Nucleus accumbens (tissue), 56 donors: ENCODE results near the gene ROBO4.

Experiments
- DNase-seq, 56 donors: peaks; one replicate each; lab custom pipeline; 2025; lab: John Stamatoyannopoulos, UW

Gene ROBO4

DNA sequence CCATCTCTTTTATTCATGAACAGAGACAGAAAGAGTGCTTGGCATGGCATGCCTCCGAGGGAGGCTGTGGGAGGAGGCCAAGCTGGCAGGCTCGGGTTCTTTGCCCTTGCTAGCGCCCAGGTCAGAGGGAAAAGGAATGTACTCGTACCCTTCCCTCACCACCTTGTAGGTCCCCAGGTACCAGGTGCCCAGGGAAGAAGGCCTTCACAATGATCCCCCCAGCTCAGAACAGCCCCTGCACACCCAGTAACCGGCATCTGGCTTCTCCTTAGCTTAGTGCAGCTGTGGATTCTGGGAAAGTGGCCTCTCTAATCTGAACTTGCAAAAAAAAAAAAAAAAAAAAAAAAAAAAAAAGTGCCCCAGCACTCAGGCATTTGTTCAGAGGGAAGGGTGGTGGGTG lies 22.7 kb upstream of the ROBO4 start:
- DNase-seq: no peak

DNA sequence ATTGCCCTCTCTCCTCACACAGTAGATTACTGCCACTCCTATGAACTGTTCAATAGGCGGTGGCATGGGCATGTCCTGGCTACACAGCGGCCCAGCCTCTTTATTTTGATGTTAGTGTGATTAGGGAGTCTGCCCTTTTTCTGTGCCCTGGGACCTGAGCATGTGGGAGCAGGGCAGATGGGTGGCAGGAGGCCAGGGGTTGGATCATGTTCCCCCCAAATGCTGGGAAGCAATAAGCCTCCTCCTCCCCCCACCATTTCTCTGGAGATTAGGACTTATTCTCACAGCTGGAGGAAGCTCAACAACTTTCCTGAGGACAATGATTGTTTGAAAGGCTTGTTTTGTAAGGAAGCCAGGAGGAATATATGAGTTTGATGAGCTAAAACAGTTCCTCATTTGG lies 22.2 kb upstream of the ROBO4 start:
- peak in 2 of 56 donors; percentile 30 to 31 for DNase-seq

DNA sequence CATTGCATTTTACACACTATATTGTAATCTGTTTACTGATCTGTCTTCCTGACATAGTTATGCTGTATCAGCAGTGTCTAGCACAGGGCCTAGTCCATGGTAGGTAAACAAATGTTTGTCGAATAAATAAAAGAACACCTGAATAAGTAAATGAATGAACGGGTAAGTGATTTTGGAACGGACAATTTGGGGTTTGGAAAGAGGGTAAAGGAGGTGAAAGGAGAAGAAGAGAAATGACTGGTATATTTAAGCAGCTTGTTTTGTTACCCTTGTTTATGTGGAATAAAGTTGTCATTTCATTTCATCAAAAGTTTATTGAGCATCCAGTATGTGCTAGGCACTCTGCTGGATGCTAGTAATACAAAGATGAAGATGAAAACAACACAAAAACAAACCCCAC lies 21.3 kb upstream of the ROBO4 start, which contains the start of gene HEPN1:
HEPN1 (plus strand) TSS at position 301 of the 400 bp plus-strand sequence.
- no peak for DNase-seq

DNA sequence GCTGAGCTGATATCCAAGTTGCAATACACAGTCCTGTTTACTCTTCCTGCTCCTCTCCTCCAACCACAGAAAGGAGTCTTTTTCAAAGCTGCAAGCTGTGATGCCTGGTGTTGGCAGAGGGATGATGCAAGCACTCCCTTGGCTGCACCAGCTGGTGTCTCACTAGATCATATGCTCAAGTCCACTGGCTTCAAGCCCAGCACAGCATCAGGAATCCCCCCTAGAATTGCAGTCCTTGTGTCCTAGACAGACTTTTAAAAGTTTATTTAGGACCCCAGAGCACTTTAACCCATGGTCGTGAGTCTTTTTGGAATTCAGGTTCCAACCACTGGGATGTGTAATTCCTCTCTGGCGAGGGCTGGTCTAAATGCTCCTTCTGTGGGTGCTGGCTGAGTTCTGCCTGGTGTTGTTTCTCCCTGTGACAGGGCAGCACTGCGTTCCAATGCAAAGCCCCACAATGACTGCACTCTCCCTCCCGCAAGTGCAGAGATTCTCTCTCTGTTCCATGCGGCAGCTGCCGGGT lies 19.5 kb upstream of the ROBO4 start:
- peak in 48 of 56 donors; percentile 18 to 91 (median 78) for DNase-seq

- no peak for DNase-seq
Measured at GRCh38 chr11:124916370-124916710, 18.7 kb upstream of the ROBO4 start.

DNA sequence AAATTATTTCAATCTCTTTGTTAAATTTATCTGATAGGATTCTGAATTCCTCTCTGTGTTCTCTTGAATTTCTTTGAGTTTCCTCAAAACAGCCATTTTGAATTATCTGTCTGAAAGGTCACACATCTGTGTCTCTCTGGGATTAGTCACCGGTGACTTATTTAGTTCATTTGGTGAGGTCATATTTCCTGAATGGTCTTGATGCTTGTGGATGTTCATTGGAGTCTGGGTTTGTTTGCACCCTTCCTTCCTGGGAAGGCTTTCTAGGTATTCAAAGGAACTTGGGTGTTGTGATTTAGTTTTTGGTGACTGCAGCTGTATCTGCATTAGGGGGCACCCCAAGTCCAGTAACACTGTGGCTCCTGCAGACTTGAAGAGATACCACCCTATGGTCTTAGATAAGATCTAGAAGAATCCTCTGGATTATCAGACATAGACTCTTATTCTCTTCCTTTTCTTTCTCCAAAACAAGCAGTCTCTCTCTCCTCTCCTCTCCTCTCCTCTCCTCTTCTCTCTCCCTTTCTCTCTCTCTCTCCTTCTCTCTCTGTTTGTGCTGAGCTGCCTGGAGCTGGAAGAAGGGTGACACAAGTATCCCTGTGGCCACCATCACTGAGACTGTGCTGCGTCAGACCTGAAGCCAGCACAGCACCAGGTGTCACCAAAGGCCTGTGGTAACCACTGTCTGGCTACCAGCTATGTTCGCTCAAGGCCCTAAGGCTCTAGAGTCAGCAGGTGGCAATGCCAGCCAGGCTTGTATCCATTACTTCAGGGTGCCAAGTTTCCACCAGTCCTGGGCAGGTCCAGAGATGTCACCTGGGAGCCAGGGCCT lies 18.1 kb upstream of the ROBO4 start:
- no peak for DNase-seq

DNA sequence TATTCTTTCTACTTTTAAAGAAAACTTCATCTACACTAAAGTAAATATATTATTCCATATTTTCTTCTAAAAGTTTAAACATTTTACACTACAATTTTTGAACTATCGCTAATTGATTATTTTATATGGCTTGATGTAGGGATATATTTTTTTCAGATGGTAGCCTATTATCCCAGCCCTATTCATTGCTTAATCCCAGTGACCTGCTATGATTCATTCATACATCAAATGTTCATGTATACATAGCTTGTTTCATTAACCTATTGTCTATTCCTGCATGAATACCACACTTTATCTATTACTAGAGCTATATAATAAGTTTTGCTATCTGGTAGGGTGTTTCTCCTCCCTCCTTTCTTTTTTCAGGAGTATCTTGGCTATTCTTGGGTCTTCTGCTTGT lies 5.0 kb upstream of the ROBO4 start:
- no peak for DNase-seq

- DNase-seq: peak in 2 of 56 donors; percentile 43 to 76
Measured at GRCh38 chr11:124900464-124900863, 2.8 kb upstream of the ROBO4 start.

GRCh38 chr11:124899383-124900145 lies 1.9 kb upstream of the ROBO4 start:
- no peak for DNase-seq

- peak in 46 of 56 donors; percentile 13 to 75 (median 54) for DNase-seq
Measured at GRCh38 chr11:124898711-124899110, 1.0 kb upstream of the ROBO4 start.

DNA sequence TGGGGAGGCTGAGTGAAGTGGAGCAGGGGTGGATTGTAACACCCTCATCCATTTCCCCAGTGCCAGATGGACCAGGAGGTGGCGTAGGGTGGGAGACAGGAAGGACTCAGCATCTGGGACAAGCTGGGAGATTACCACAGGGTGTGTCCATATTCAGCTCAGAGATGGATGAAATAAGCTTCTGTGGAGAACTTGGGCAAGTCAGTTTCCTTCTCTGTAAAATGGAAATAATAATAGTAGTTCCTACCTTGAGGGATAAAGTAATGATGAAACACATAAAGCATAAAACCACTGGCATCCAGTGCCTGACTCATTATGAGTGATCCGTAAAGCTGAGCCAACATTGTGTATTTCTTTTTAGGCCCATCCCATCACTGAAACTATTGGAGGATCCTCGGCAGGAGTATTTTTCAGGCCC lies 607 bp upstream of the ROBO4 start:
- no peak for DNase-seq

GRCh38 chr11:124896821-124897391 lies 759 bp downstream of the ROBO4 start:
- no peak for DNase-seq

DNA sequence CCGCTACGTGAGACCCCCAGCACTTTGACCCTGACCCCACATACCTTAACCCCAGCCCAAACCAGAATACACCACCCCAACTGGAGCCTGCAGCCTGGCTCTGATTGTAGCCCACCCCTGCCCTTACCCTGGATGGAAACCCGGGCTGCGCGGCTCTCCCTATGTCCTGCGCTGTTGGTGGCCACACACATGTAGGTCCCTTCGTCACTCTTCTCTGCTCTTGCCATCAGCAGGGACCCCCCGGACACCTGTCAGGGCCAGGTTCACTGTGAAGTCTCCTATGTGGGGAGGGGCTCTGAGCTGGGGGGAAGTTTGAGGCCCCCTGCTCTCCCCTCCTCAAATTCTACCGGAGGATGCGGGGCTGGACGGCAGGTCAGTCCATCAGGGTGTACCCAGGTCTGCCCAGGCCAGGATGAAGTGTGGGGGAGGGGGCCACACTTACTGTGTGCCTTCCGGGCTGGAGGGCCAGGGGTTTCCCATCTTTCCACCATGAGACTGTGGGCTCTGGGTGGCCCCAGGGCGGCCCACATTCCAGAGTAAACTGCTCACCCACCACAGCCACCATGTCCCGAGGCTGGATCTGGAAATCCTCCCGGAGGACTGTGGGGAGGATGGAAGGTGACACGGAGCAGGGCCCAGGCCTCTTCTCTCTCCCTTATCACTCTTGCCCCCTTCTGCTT lies 1.5 kb downstream of the ROBO4 start:
- no peak for DNase-seq

DNA sequence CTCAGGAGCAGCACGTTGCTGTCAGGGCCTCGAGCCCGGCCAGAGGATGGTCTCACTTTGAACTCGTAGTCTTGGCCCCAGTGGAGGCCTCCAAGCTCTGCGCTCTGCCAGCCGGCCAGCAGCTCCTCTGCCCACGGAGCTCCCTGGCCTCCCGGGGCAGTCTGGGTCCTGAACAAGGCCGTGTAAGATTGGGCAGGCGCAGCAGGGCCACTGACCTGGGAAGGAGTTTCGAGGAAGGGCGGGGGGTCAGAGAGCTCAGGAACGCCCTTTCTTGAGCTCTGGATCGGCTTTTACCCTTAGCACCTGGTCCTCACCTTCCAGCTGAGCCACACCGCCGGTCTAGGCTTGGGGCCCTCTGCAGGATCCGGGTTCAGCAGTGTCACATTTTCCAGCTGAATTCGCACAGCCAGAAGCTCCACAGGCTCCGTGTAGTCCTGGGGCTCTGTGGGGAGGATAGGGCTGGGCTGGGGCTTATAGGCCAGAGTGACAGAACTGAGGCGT lies 2.1 kb downstream of the ROBO4 start:
- no peak for DNase-seq

DNA sequence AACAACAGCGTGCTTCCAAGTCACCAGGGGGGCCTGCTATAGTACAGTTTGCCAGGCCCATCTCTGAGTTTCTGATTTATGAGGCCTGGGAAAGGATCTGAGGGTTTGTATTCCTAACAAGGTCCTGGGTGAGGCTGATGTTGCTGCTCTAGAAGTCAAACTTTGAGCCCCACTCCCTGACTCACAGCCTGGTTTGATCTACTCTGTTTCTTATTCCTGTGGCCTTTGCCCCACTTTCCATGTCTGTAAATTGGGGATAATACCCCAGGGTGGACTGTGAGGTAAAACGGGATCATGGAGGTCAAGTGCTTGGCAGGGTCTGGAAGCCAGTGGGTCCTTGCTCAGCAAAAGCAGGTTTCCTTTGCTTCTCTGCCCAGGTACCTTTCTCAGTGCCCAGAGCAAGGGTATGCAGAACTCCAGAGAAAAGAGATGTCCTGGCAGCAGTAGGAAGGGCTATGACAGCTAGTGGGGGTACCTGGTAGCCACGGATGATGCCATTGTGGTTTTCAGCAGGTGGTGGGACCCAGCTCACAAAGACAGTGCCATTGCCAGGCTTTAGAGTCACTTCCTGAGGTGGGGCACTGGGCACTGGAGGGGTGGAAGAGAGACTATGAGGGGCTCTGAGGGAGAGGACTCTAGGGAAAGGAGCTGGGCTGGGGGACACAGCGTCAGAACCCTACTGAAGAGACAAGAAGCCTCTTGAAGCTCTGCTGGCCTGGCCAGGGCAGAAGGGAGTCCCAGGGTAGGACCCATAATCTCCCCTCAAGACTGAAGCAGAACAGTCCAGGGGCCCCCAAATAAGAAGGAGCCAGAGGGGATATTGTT lies 2.8 kb downstream of the ROBO4 start:
- DNase-seq: no peak

GRCh38 chr11:124893781-124894401 lies 3.8 kb downstream of the ROBO4 start:
- DNase-seq: no peak

- DNase-seq: peak in 1 of 56 donors; percentile 34
Measured at GRCh38 chr11:124892750-124893454, 4.8 kb downstream of the ROBO4 start.

GRCh38 chr11:124892146-124892545 lies 5.5 kb downstream of the ROBO4 start:
- DNase-seq: no peak
